ENCODE results near the gene SOWAHD. TPM values are rescaled to one million over a fixed set of nuclear protein-coding genes. Genes with fewer than 3 reads are reported as not detected.

Gene SOWAHD, protein sequence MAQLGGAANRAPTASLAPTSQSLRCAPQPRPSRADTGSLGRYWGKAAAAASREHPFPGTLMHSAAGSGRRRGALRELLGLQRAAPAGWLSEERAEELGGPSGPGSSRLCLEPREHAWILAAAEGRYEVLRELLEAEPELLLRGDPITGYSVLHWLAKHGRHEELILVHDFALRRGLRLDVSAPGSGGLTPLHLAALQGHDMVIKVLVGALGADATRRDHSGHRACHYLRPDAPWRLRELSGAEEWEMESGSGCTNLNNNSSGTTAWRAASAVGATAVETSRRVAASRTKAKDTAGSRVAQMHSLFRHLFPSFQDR
- total RNA-seq (1 to 10 TPM in 4 of 5 experiments, under 1 TPM in 1; 0.50 to 2.9 (median 2.5) TPM), polyA plus RNA-seq (1 to 10 TPM; 1.6 to 3.1 TPM), total RNA-seq (0.40 reads per million)

- H3K36me3 Mint-ChIP-seq = peaks cover 0 to 3% (median 0%) of the 10 kb centered on the region in 5 donors
- CTCF ChIA-PET = interaction anchor here (0.7 to 1.8 kb wide), 5 partner anchors 9 to 67 kb away, joined by 3 to 6 read pairs (median 4); no protein-coding TSS in a partner anchor
- no peaks in the 10 kb centered on the region for H3K27me3 ChIP-seq (ENCODE audit: control insufficient read depth in 2 of 2, insufficient read depth in 2 of 2, low read length in 2 of 2)
- peak within 1 kb of the TSS; percentile 76 for H3K27ac ChIP-seq (ENCODE audit: low read depth, low read length)
- POLR2A ChIA-PET = interaction anchor here (0.6 to 5.9 kb wide), 13 partner anchors 8 to 187 kb away, joined by 3 to 44 read pairs (median 4); partner anchors contain the start of genes RNF113A, RPL39 and SEPTIN6
- ATAC-seq = peak; percentile 17
- peak in 8 of 9 donors; percentile 9 to 38 (median 26) for DNase-seq
- peaks cover 23 to 57% (median 53%) of the 10 kb centered on the region in 7 donors for H3K4me1 Mint-ChIP-seq
- peak within 1 kb of the TSS; percentile 47 for H3K4me3 ChIP-seq (ENCODE audit: low read length)
- peak within 1 kb of the TSS; percentile 86 to 99 (median 96) for H3K27ac Mint-ChIP-seq
- peaks cover 0 to 5% (median 0%) of the 10 kb centered on the region in 3 experiments for H3K36me3 ChIP-seq (ENCODE audit: control insufficient read depth in 2 of 3, insufficient read depth in 3 of 3, low read length in 3 of 3)
- no peaks in the 10 kb centered on the region for H3K9me3 Mint-ChIP-seq
- H3K27me3 Mint-ChIP-seq = no peaks in the 10 kb centered on the region
- no peaks in the 10 kb centered on the region for H3K9me3 ChIP-seq (ENCODE audit: control insufficient read depth in 2 of 3, low read length in 3 of 3)
- intact Hi-C loops (cut with micrococcal nuclease) = loop anchor here (2.0 to 5.0 kb wide), 4 partner anchors 21 to 1261 kb away; partner anchors contain the start of genes DOCK11 (in 1 of the 2), SEPTIN6 (in 1 of the 2) and SLC25A5 (in 1 of the 2)
- H3K4me1 ChIP-seq (ENCODE audit: control insufficient read depth in 2 of 2, insufficient read depth in 2 of 2, low read length in 2 of 2) = peaks cover 38 to 44% of the 10 kb centered on the region in 2 donors
- H3K4me3 Mint-ChIP-seq = peak within 1 kb of the TSS; percentile 64 to 88 (median 80)
Measured at GRCh38 chrX:119757979-119758730, at the start of gene SOWAHD. TSS of gene SOWAHD (plus strand) at chrX:119758588. CDS start at chrX:119758668, 80 bp downstream.

DNA sequence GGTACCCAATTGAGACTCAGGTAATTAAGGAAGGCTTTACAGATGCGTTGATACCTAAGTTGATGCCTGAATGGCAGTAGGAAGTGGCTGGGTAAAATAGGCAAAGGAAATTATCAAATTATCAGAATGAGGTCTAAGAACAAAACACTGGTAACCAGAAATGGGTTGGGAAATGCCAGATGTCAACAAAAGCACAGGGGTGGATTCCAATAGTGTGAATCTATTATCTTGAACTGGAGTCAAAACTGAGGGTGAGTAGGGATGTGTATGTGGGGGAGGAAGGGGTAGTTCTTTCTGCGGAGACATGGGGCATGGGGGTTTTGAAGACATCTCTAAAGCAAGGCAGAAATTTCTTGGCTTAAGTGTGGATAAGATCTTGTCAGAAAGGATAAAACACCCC lies 49.5 kb upstream of the SOWAHD start:
- intact Hi-C loops (cut with micrococcal nuclease) = no loop called here
- Mint-ChIP-seq H3K36me3 (no peaks in the 10 kb centered on the region), H3K27ac (no peak overlapping the region), H3K4me1 (peaks cover 0 to 9% (median 6%) of the 10 kb centered on the region in 7 donors), H3K9me3 (peaks cover 0 to 2% (median 0%) of the 10 kb centered on the region in 11 donors), H3K4me3 (no peak overlapping the region), H3K27me3 (peaks cover 0 to 6% (median 0%) of the 10 kb centered on the region in 5 donors)
- Histone ChIP-seq H3K9me3 (ENCODE audit: control insufficient read depth in 2 of 3, low read length in 3 of 3) (no peaks in the 10 kb centered on the region), H3K4me3 (ENCODE audit: low read length) (no peak overlapping the region), H3K4me1 (ENCODE audit: control insufficient read depth in 2 of 2, insufficient read depth in 2 of 2, low read length in 2 of 2) (no peaks in the 10 kb centered on the region), H3K36me3 (ENCODE audit: control insufficient read depth in 2 of 3, insufficient read depth in 3 of 3, low read length in 3 of 3) (no peaks in the 10 kb centered on the region), H3K27ac (ENCODE audit: low read depth, low read length) (no peak overlapping the region), H3K27me3 (ENCODE audit: control insufficient read depth in 2 of 2, insufficient read depth in 2 of 2, low read length in 2 of 2) (no peaks in the 10 kb centered on the region)
- ChIA-PET CTCF (no interaction called here), POLR2A (no interaction called here)
- no peak for ATAC-seq
- no peak for DNase-seq

GRCh38 chrX:119709630-119710029 lies 48.8 kb upstream of the SOWAHD start:
- ChIA-PET POLR2A (no interaction called here), CTCF (interaction anchor here (0.7 kb wide), 1 partner anchor 98 kb away, joined by 3 read pairs; no protein-coding TSS in a partner anchor)
- Mint-ChIP-seq H3K27me3 (peaks cover 0 to 6% (median 0%) of the 10 kb centered on the region in 5 donors), H3K27ac (no peak overlapping the region), H3K4me1 (peaks cover 0 to 9% (median 5%) of the 10 kb centered on the region in 7 donors), H3K36me3 (no peaks in the 10 kb centered on the region), H3K9me3 (peaks cover 0 to 2% (median 0%) of the 10 kb centered on the region in 11 donors), H3K4me3 (no peak overlapping the region)
- no peaks in the 10 kb centered on the region for H3K36me3 ChIP-seq (ENCODE audit: control insufficient read depth in 2 of 3, insufficient read depth in 3 of 3, low read length in 3 of 3)
- H3K4me3 ChIP-seq (ENCODE audit: low read length) = no peak overlapping the region
- no peak overlapping the region for H3K27ac ChIP-seq (ENCODE audit: low read depth, low read length)
- no peaks in the 10 kb centered on the region for H3K9me3 ChIP-seq (ENCODE audit: control insufficient read depth in 2 of 3, low read length in 3 of 3)
- DNase-seq (no peak), ATAC-seq (no peak)
- no peaks in the 10 kb centered on the region for H3K27me3 ChIP-seq (ENCODE audit: control insufficient read depth in 2 of 2, insufficient read depth in 2 of 2, low read length in 2 of 2)
- intact Hi-C loops (cut with micrococcal nuclease) = no loop called here
- H3K4me1 ChIP-seq (ENCODE audit: control insufficient read depth in 2 of 2, insufficient read depth in 2 of 2, low read length in 2 of 2) = no peaks in the 10 kb centered on the region

GRCh38 chrX:119721487-119721886 lies 36.9 kb upstream of the SOWAHD start:
- Mint-ChIP-seq H3K9me3 (no peaks in the 10 kb centered on the region), H3K4me3 (no peak overlapping the region), H3K27me3 (peaks cover 0 to 2% (median 0%) of the 10 kb centered on the region in 5 donors), H3K4me1 (no peaks in the 10 kb centered on the region), H3K36me3 (no peaks in the 10 kb centered on the region), H3K27ac (peak overlapping the region in 1 of 9 donors; percentile 18)
- ATAC-seq (no peak), DNase-seq (no peak)
- Histone ChIP-seq H3K27ac (ENCODE audit: low read depth, low read length) (no peak overlapping the region), H3K36me3 (ENCODE audit: control insufficient read depth in 2 of 3, insufficient read depth in 3 of 3, low read length in 3 of 3) (no peaks in the 10 kb centered on the region), H3K4me3 (ENCODE audit: low read length) (no peak overlapping the region), H3K4me1 (ENCODE audit: control insufficient read depth in 2 of 2, insufficient read depth in 2 of 2, low read length in 2 of 2) (no peaks in the 10 kb centered on the region), H3K27me3 (ENCODE audit: control insufficient read depth in 2 of 2, insufficient read depth in 2 of 2, low read length in 2 of 2) (no peaks in the 10 kb centered on the region), H3K9me3 (ENCODE audit: control insufficient read depth in 2 of 3, low read length in 3 of 3) (no peaks in the 10 kb centered on the region)
- ChIA-PET POLR2A (no interaction called here), CTCF (no interaction called here)
- intact Hi-C loops (cut with micrococcal nuclease) = no loop called here

DNA sequence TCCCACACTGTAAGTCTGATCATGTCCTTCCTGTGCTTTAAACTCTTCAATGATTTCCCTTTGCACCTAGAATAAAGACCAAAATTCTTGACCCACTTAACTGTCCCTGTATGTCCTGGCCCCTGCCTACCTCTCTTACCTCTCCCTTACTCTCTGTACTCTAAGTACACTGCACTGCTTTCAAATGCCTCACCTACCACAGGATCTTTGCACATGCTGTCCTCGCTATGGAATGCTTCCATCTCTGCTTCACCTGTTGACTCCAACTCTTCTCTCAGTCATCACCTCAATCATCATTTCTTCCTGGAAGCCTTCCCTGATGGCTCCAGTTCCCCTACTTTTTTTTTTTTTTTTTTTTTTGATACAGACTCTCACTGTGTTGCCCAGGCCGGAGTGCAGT lies 36.5 kb upstream of the SOWAHD start:
- ChIA-PET POLR2A (no interaction called here), CTCF (no interaction called here)
- H3K9me3 Mint-ChIP-seq = no peaks in the 10 kb centered on the region
- H3K4me3 Mint-ChIP-seq = no peak overlapping the region
- H3K4me1 Mint-ChIP-seq = peaks cover 0 to 2% (median 2%) of the 10 kb centered on the region in 7 donors
- no peak for DNase-seq
- intact Hi-C loops (cut with micrococcal nuclease) = no loop called here
- Histone ChIP-seq H3K9me3 (ENCODE audit: control insufficient read depth in 2 of 3, low read length in 3 of 3) (no peaks in the 10 kb centered on the region), H3K4me1 (ENCODE audit: control insufficient read depth in 2 of 2, insufficient read depth in 2 of 2, low read length in 2 of 2) (no peaks in the 10 kb centered on the region), H3K27ac (ENCODE audit: low read depth, low read length) (no peak overlapping the region), H3K36me3 (ENCODE audit: control insufficient read depth in 2 of 3, insufficient read depth in 3 of 3, low read length in 3 of 3) (no peaks in the 10 kb centered on the region), H3K27me3 (ENCODE audit: control insufficient read depth in 2 of 2, insufficient read depth in 2 of 2, low read length in 2 of 2) (no peaks in the 10 kb centered on the region), H3K4me3 (ENCODE audit: low read length) (no peak overlapping the region)
- no peak for ATAC-seq
- H3K36me3 Mint-ChIP-seq = no peaks in the 10 kb centered on the region
- H3K27me3 Mint-ChIP-seq = no peaks in the 10 kb centered on the region
- peak overlapping the region in 1 of 9 donors; percentile 18 for H3K27ac Mint-ChIP-seq

- no peaks in the 10 kb centered on the region for H3K9me3 ChIP-seq (ENCODE audit: control insufficient read depth in 2 of 3, low read length in 3 of 3)
- peaks cover 0 to 1% (median 0%) of the 10 kb centered on the region in 11 donors for H3K9me3 Mint-ChIP-seq
- peak overlapping the region in 9 of 10 donors; percentile 0 to 54 (median 25) for H3K4me3 Mint-ChIP-seq
- H3K27me3 Mint-ChIP-seq = no peaks in the 10 kb centered on the region
- peak; percentile 65 for ATAC-seq
- ChIA-PET POLR2A (interaction anchor here (0.6 to 2.0 kb wide), 5 partner anchors 22 to 247 kb away, joined by 3 to 8 read pairs (median 3); partner anchors contain the start of gene SEPTIN6), CTCF (interaction anchor here (0.5 to 3.6 kb wide), 7 partner anchors 16 to 73 kb away, joined by 3 to 20 read pairs (median 3); partner anchors contain the start of gene SEPTIN6)
- no peaks in the 10 kb centered on the region for H3K36me3 ChIP-seq (ENCODE audit: control insufficient read depth in 2 of 3, insufficient read depth in 3 of 3, low read length in 3 of 3)
- peak in 7 of 9 donors; percentile 14 to 54 (median 39) for DNase-seq
- no peaks in the 10 kb centered on the region for H3K36me3 Mint-ChIP-seq
- peaks cover 0 to 13% (median 10%) of the 10 kb centered on the region in 7 donors for H3K4me1 Mint-ChIP-seq
- H3K4me3 ChIP-seq (ENCODE audit: low read length) = no peak overlapping the region
- no peaks in the 10 kb centered on the region for H3K4me1 ChIP-seq (ENCODE audit: control insufficient read depth in 2 of 2, insufficient read depth in 2 of 2, low read length in 2 of 2)
- H3K27me3 ChIP-seq (ENCODE audit: control insufficient read depth in 2 of 2, insufficient read depth in 2 of 2, low read length in 2 of 2) = no peaks in the 10 kb centered on the region
- intact Hi-C loops (cut with micrococcal nuclease) = no loop called here
- peak overlapping the region; percentile 13 to 88 (median 63) for H3K27ac Mint-ChIP-seq
- H3K27ac ChIP-seq (ENCODE audit: low read depth, low read length) = peak overlapping the region; percentile 35
Measured at GRCh38 chrX:119726900-119727555, 31.4 kb upstream of the SOWAHD start.

Measured in naive thymus-derived CD4-positive, alpha-beta T cell (primary cell).